Measurements from ENCODE around the gene AP4M1. TPM values are rescaled to one million over a fixed set of nuclear protein-coding genes. Genes with fewer than 3 reads are reported as not detected.
"Not testable (repeated sequence)": the region's sequence is repeated elsewhere in the genome, so short reads cannot be mapped to it uniquely, and the experiment has no call there.

AP4M1 gene
- total RNA-seq, 4 donors from 2014 or later: 21.8 to 29.3 (median 24.7) TPM

- H3K36me3 ChIP-seq: peaks cover 0 to 27% of the 10 kb centered on the region in 2 donors
- H3K27me3 ChIP-seq: no peaks in the 10 kb centered on the region
- 6 to 8% methylated on average over 18 to 21 of the region's 29 CpGs for WGBS, 2 donors (ENCODE audit: low coverage in 1 of 2)
- no peak for ATAC-seq
- TF ChIP-seq EP300 (IDR thresholded peaks at IDR 0.05) (no peak), CTCF (IDR thresholded peaks at IDR 0.05) (peak in 2 of 4 experiments; percentile 16 to 18)
- H3K9me3 ChIP-seq: no peaks in the 10 kb centered on the region
- peaks cover 0 to 61% (median 17%) of the 10 kb centered on the region in 3 donors for H3K4me1 ChIP-seq
- H3K27ac ChIP-seq: peak overlapping the region; percentile 87 to 98 (median 96)
- peak overlapping the region; percentile 74 to 96 for H3K4me3 ChIP-seq
Measured at GRCh38 chr7:100126239-100126930, 24.9 kb downstream of the AP4M1 start.

GRCh38 chr7:100126931-100127865, 25.8 kb downstream of the AP4M1 start, which contains the start of gene MBLAC1:
MBLAC1 (plus strand) TSS chr7:100126967; CDS start chr7:100127396, 429 bp downstream.
- Histone ChIP-seq H3K36me3 (peaks cover 0 to 23% of the 10 kb centered on the region in 2 donors), H3K27me3 (no peaks in the 10 kb centered on the region), H3K27ac (peak within 1 kb of the TSS; percentile 87 to 98 (median 96)), H3K9me3 (no peaks in the 10 kb centered on the region), H3K4me1 (peaks cover 0 to 58% (median 17%) of the 10 kb centered on the region in 3 donors), H3K4me3 (peak within 1 kb of the TSS; percentile 74 to 96)
- peak in 1 of 4 experiments; percentile 11 for TF ChIP-seq CTCF (IDR thresholded peaks at IDR 0.05)
- TF ChIP-seq POLR2AphosphoS5 (IDR thresholded peaks at IDR 0.05): peak; percentile 74
- no peak for TF ChIP-seq EP300 (IDR thresholded peaks at IDR 0.05)
- TF ChIP-seq POLR2A (IDR thresholded peaks at IDR 0.05): peak; percentile 15 to 34
- 0% methylated on average over 21 of the region's 85 CpGs; no CpG with 5 or more reads in 1 of the 2 donors for WGBS, 2 donors (ENCODE audit: low coverage in 1 of 2)
- ATAC-seq: peak; percentile 93

DNA sequence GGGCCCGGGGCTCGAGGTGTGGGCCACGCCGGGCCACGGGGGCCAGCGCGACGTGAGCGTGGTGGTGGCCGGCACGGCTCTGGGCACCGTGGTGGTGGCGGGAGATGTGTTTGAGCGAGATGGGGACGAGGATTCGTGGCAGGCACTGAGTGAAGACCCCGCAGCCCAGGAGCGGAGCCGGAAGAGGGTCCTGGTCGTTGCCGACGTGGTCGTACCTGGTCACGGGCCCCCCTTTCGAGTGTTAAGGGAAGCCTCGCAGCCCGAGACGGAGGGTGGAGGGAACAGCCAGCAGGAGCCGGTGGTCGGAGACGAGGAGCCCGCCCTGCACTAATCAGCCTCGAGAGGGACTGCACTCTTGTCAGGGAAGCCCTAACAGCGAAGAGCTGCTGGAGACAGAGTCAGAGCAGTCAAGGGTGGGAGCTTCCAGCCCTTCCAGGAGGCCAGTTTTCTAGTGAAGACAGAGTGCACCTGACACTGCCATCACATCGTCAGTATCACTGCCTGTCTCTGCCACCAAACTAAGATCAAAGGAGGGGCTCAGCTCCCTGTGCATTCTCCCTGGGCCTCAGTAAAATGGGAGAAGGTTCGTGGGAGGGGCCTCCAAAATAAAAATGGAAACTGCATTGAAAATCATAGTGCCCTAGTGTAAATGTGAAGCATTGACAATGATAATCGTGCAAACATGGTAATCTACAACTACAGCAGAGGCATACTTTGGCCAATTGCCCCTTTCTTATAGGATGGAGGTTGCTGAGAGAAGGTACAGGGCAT, 26.6 kb downstream of the AP4M1 start:
- H3K4me1 ChIP-seq: peaks cover 0 to 51% (median 17%) of the 10 kb centered on the region in 3 donors
- WGBS, 2 donors (ENCODE audit: low coverage in 1 of 2): 0 to 15% methylated on average over 2 of the region's 37 CpGs
- H3K27me3 ChIP-seq: no peaks in the 10 kb centered on the region
- TF ChIP-seq POLR2AphosphoS5 (IDR thresholded peaks at IDR 0.05) (no peak), EP300 (IDR thresholded peaks at IDR 0.05) (no peak), POLR2A (IDR thresholded peaks at IDR 0.05) (no peak), CTCF (IDR thresholded peaks at IDR 0.05) (no peak)
- H3K27ac ChIP-seq: peak overlapping the region; percentile 87 to 98 (median 96)
- H3K4me3 ChIP-seq: peak overlapping the region; percentile 74 to 96
- ATAC-seq: no peak
- no peaks in the 10 kb centered on the region for H3K9me3 ChIP-seq
- peaks cover 0 to 14% of the 10 kb centered on the region in 2 donors for H3K36me3 ChIP-seq

- TF ChIP-seq EP300 (IDR thresholded peaks at IDR 0.05): no peak
- peak overlapping the region in 2 of 4 donors; percentile 94 to 98 for H3K27ac ChIP-seq
- H3K27me3 ChIP-seq: no peaks in the 10 kb centered on the region
- H3K9me3 ChIP-seq: no peaks in the 10 kb centered on the region
- peaks cover 0 to 9% of the 10 kb centered on the region in 2 donors for H3K36me3 ChIP-seq
- peaks cover 0 to 51% (median 17%) of the 10 kb centered on the region in 3 donors for H3K4me1 ChIP-seq
- no peak for ATAC-seq
- H3K4me3 ChIP-seq: no peak overlapping the region
- WGBS, 2 donors (ENCODE audit: low coverage in 1 of 2): 29 to 63% methylated on average over 1 of the region's 1 CpG
Measured at GRCh38 chr7:100128637-100128963, 27.2 kb downstream of the AP4M1 start.

- WGBS, 2 donors (ENCODE audit: low coverage in 1 of 2): 86 to 100% methylated on average over 1 of the region's 1 CpG
- H3K27me3 ChIP-seq: not testable (repeated sequence)
Measured at GRCh38 chr7:100130220-100130607, 28.8 kb downstream of the AP4M1 start.

More at GRCh38 chr7:100130220-100130607, 28.8 kb downstream of the AP4M1 start:
- not testable (repeated sequence) for H3K4me3 ChIP-seq, H3K36me3 ChIP-seq, ATAC-seq, H3K27ac ChIP-seq, H3K9me3 ChIP-seq
- peaks cover 0 to 40% (median 17%) of the 10 kb centered on the region in 3 donors for H3K4me1 ChIP-seq

All from gastroesophageal sphincter (tissue), 4 donors.